RWPE1 (cell line): Measurements from ENCODE around the gene METTL21C.

Source experiments
- CTCF ChIA-PET: fragments of 350-600 bp; sonication (Branson Sonifier 250); formaldehyde crosslinking; extraction: SDS; loops from one replicate; lab custom pipeline; 2021; lab: Yijun Ruan, JAX
- POLR2A ChIA-PET: fragments of 400-600 bp; formaldehyde crosslinking; extraction: SDS; loops from one replicate; lab custom pipeline; 2020; ENCODE audit warnings: antibody characterized with exemption; ENCODE audit not compliant: low non-redundant PET; lab: Yijun Ruan, JAX
- DNase-seq: peaks from one replicate; pipeline ENCODE4 v3.0.0; 2012; ENCODE audit warnings: low spot score
- H3K27ac ChIP-seq: fragments of 450-650 bp; 2 replicates; pipeline ENCODE4 v1.5.1; 2017
- CTCF ChIP-seq: fragments of 450-650 bp; conservative IDR thresholded peaks from 2 replicates; pipeline ENCODE4 v1.5.1; 2017; ENCODE audit warnings: low read depth, mild to moderate bottlenecking

Gene METTL21C

GRCh38 chr13:102642029-102642428, 52.8 kb downstream of the METTL21C start:
- no peak for TF ChIP-seq CTCF
- DNase-seq: no peak
- POLR2A ChIA-PET: no interaction called here
- CTCF ChIA-PET: interaction anchor here (0.9 to 1.0 kb wide), 2 partner anchors 75 to 83 kb away, joined by 3 to 4 read pairs; no protein-coding TSS in a partner anchor
- no peak overlapping the region for H3K27ac ChIP-seq

GRCh38 chr13:102638741-102639140, 56.1 kb downstream of the METTL21C start:
- DNase-seq: no peak
- POLR2A ChIA-PET: no interaction called here
- no peak for TF ChIP-seq CTCF
- no peak overlapping the region for H3K27ac ChIP-seq
- CTCF ChIA-PET: no interaction called here
